ENCODE measurements around the gene EXOC4. TPM values are rescaled to one million over a fixed set of nuclear protein-coding genes. Genes with fewer than 3 reads are reported as not detected.

EXOC4 gene
- total RNA-seq, 1 experiment from 2014 or later, result 71.0 TPM

GRCh38 chr7:133773601-133774000, 520.7 kb downstream of the EXOC4 start:
- no peak overlapping the region for H3K4me3 ChIP-seq (ENCODE audit: low read depth in 2 of 2, low read length in 2 of 2)
- no peak overlapping the region for H3K27ac ChIP-seq (ENCODE audit: low read length)
- ATAC-seq, result no peak
- H3K4me1 ChIP-seq (ENCODE audit: control insufficient read depth, insufficient read depth, low read length), result no peaks in the 10 kb centered on the region
- no peaks in the 10 kb centered on the region for H3K9me3 ChIP-seq (ENCODE audit: control insufficient read depth, insufficient read depth, low read depth, low read length)
- in situ Hi-C loops (cut with HindIII; ENCODE audit: low pct_unique_long_range_greater_than_20kb, low sequenced_read_pairs), result no loop called here
- H3K27me3 ChIP-seq (ENCODE audit: control insufficient read depth, insufficient read depth, low read length), result no peaks in the 10 kb centered on the region
- no peak for TF ChIP-seq TCF7L2 (IDR thresholded peaks at IDR 0.05; ENCODE audit: low read depth, low read length)
- TF ChIP-seq SIN3A (IDR thresholded peaks at IDR 0.05; ENCODE audit: borderline replicate concordance, insufficient read depth, low read depth, low read length), result no peak
- no peak for TF ChIP-seq REST (IDR thresholded peaks at IDR 0.05; ENCODE audit: insufficient read depth in 1 of 2, low read depth in 2 of 2, low read length in 1 of 2)
- TF ChIP-seq CTCF (IDR thresholded peaks at IDR 0.05), result no peak
- TF ChIP-seq POLR2AphosphoS5 (IDR thresholded peaks at IDR 0.05; ENCODE audit: low read depth, low read length), result no peak
- no TSS peak for BruUV-seq (replicated peaks)
- no peak for DNase-seq (ENCODE audit: low read depth, low spot score)
- ChIA-PET POLR2A (no interaction called here), CTCF (no interaction called here)
- intact Hi-C loops (cut with micrococcal nuclease; ENCODE audit: unreplicated experiment), result no loop called here
- no peaks in the 10 kb centered on the region for H3K36me3 ChIP-seq (ENCODE audit: control insufficient read depth, insufficient read depth, low read length)

GRCh38 chr7:133775201-133775600, 522.3 kb downstream of the EXOC4 start:
- TF ChIP-seq CTCF (IDR thresholded peaks at IDR 0.05), result no peak
- no peak for TF ChIP-seq POLR2AphosphoS5 (IDR thresholded peaks at IDR 0.05; ENCODE audit: low read depth, low read length)
- no peak for TF ChIP-seq SIN3A (IDR thresholded peaks at IDR 0.05; ENCODE audit: borderline replicate concordance, insufficient read depth, low read depth, low read length)
- TF ChIP-seq TCF7L2 (IDR thresholded peaks at IDR 0.05; ENCODE audit: low read depth, low read length), result no peak
- no peak for TF ChIP-seq REST (IDR thresholded peaks at IDR 0.05; ENCODE audit: insufficient read depth in 1 of 2, low read depth in 2 of 2, low read length in 1 of 2)
- Histone ChIP-seq H3K4me3 (ENCODE audit: low read depth in 2 of 2, low read length in 2 of 2) (no peak overlapping the region), H3K27ac (ENCODE audit: low read length) (no peak overlapping the region), H3K27me3 (ENCODE audit: control insufficient read depth, insufficient read depth, low read length) (no peaks in the 10 kb centered on the region), H3K4me1 (ENCODE audit: control insufficient read depth, insufficient read depth, low read length) (no peaks in the 10 kb centered on the region), H3K9me3 (ENCODE audit: control insufficient read depth, insufficient read depth, low read depth, low read length) (no peaks in the 10 kb centered on the region), H3K36me3 (ENCODE audit: control insufficient read depth, insufficient read depth, low read length) (no peaks in the 10 kb centered on the region)
- DNase-seq (ENCODE audit: low read depth, low spot score) (no peak), ATAC-seq (no peak)
- in situ Hi-C loops (cut with HindIII; ENCODE audit: low pct_unique_long_range_greater_than_20kb, low sequenced_read_pairs), result no loop called here
- CTCF ChIA-PET, result no interaction called here
- BruUV-seq (replicated peaks), result no TSS peak
- intact Hi-C loops (cut with micrococcal nuclease; ENCODE audit: unreplicated experiment), result no loop called here
- POLR2A ChIA-PET, result no interaction called here

All from Panc1 (cell line).